Sigmoid colon (tissue), 4 donors: ENCODE measurements around the gene ABHD8.

Source experiments
- POLR2A ChIP-seq, 2 donors: fragments of 450-650 bp; IDR thresholded peaks; one replicate each; pipeline ENCODE4 v1.6.1; 2016; ENCODE audit warnings: antibody characterized with exemption in 2 of 2, mild to moderate bottlenecking in 2 of 2, moderate library complexity in 2 of 2
- POLR2AphosphoS5 ChIP-seq, 4 donors: sonication (generic); formaldehyde crosslinking; IDR thresholded peaks; one replicate each; pipeline ENCODE4 v1.6.1; 2017; ENCODE audit warnings: antibody characterized with exemption in 4 of 4
- TF ChIP-seq, protein P1 (sequence below), 4 experiments: fragments of 450-650 bp in 3 of 4; fragments of 200-600 bp in 1 of 4; IDR thresholded peaks; one replicate each; pipeline ENCODE4 v1.5.1; 2016 to 2019; ENCODE audit warnings: antibody characterized with exemption in 4 of 4, mild to moderate bottlenecking in 3 of 4, moderate library complexity in 2 of 4

DNA sequence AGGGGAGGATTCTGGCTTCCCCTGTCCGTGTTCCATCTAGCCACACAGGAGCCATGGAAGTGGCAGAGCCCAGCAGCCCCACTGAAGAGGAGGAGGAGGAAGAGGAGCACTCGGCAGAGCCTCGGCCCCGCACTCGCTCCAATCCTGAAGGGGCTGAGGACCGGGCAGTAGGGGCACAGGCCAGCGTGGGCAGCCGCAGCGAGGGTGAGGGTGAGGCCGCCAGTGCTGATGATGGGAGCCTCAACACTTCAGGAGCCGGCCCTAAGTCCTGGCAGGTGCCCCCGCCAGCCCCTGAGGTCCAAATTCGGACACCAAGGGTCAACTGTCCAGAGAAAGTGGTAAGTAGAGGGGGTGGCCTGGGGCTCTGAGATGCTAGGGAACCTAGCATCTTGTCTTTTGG, 34.5 kb downstream of the ABHD8 start:
- TF ChIP-seq, protein P1, sequence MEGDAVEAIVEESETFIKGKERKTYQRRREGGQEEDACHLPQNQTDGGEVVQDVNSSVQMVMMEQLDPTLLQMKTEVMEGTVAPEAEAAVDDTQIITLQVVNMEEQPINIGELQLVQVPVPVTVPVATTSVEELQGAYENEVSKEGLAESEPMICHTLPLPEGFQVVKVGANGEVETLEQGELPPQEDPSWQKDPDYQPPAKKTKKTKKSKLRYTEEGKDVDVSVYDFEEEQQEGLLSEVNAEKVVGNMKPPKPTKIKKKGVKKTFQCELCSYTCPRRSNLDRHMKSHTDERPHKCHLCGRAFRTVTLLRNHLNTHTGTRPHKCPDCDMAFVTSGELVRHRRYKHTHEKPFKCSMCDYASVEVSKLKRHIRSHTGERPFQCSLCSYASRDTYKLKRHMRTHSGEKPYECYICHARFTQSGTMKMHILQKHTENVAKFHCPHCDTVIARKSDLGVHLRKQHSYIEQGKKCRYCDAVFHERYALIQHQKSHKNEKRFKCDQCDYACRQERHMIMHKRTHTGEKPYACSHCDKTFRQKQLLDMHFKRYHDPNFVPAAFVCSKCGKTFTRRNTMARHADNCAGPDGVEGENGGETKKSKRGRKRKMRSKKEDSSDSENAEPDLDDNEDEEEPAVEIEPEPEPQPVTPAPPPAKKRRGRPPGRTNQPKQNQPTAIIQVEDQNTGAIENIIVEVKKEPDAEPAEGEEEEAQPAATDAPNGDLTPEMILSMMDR (IDR thresholded peaks at IDR 0.05), result no peak
- no peak for TF ChIP-seq POLR2A (IDR thresholded peaks at IDR 0.05)
- no peak for TF ChIP-seq POLR2AphosphoS5 (IDR thresholded peaks at IDR 0.05)
